ENCODE results near the gene SCN7A.

SCN7A gene

DNA sequence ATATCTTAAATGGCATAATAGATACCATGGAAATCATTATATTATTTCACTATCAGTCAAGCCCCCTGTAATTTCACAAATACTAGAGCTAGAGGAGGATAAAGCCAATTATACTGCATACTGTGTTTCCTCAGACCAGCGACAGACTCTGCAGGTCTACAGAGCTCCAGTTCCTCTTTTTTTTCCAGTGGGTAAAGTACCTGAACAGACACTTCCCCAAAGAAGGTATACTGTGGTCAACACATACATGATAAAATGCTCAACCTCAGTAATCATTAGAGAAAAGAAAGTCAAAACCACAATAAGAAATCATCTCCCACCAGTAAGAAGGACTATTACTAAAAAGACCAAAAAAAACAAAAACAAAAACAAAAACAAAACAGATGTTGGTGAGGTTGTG is 44.6 kb downstream of the SCN7A start:
- no peak overlapping the region for H3K4me3 ChIP-seq (ENCODE audit: insufficient read depth, low read length, poor library complexity, severe bottlenecking)
- no peaks in the 10 kb centered on the region for H3K36me3 ChIP-seq (ENCODE audit: low read length)
- no peaks in the 10 kb centered on the region for H4K20me1 ChIP-seq (ENCODE audit: low read depth, low read length)
- no peak overlapping the region for H3K27ac ChIP-seq (ENCODE audit: low read depth, low read length)
- H3K9me3 ChIP-seq (ENCODE audit: insufficient read depth, low read length): no peaks in the 10 kb centered on the region
- no peaks in the 10 kb centered on the region for H3K9me2 ChIP-seq (replicated peaks; ENCODE audit: insufficient read depth, low read length)
- H2AFZ ChIP-seq (ENCODE audit: low read depth, low read length, severe bottlenecking): no peak overlapping the region
- H3K4me2 ChIP-seq (ENCODE audit: low read depth, low read length, poor library complexity, severe bottlenecking): no peak overlapping the region
- TF ChIP-seq EZH2phosphoT487 (conservative IDR thresholded peaks at IDR 0.05; ENCODE audit: low read length) (no peak), CTCF (IDR thresholded peaks at IDR 0.05; ENCODE audit: insufficient read depth, low read length, poor library complexity, severe bottlenecking) (no peak)
- H3K79me2 ChIP-seq (ENCODE audit: insufficient read depth, low read length): no peaks in the 10 kb centered on the region
- H3K9ac ChIP-seq (ENCODE audit: low read length): no peak overlapping the region
- no peaks in the 10 kb centered on the region for H3F3A ChIP-seq (ENCODE audit: insufficient read depth)
- no peaks in the 10 kb centered on the region for H3K27me3 ChIP-seq (ENCODE audit: low read length)

DNA sequence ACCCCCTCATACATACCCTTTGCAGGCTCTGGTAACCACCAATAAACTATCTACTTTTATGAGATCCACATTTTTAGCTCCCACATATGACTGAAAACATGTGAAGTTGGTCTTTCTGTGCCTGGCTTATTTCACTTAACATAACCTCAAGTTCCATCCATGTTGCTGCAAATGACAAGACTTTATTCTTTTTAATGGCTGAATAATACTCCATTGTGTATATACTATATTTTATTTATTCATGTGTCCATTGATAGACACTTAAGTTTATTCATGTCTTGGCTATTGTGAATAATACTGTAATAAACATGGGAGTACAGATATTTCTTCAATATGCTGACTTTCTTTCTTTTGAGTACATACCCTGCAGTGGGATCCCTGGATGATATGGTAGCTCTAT is 45.9 kb downstream of the SCN7A start:
- H3F3A ChIP-seq (ENCODE audit: insufficient read depth): no peaks in the 10 kb centered on the region
- TF ChIP-seq CTCF (IDR thresholded peaks at IDR 0.05; ENCODE audit: insufficient read depth, low read length, poor library complexity, severe bottlenecking) (no peak), EZH2phosphoT487 (conservative IDR thresholded peaks at IDR 0.05; ENCODE audit: low read length) (no peak)
- no peaks in the 10 kb centered on the region for H3K9me2 ChIP-seq (replicated peaks; ENCODE audit: insufficient read depth, low read length)
- no peaks in the 10 kb centered on the region for H3K36me3 ChIP-seq (ENCODE audit: low read length)
- no peaks in the 10 kb centered on the region for H4K20me1 ChIP-seq (ENCODE audit: low read depth, low read length)
- no peaks in the 10 kb centered on the region for H3K9me3 ChIP-seq (ENCODE audit: insufficient read depth, low read length)
- no peaks in the 10 kb centered on the region for H3K79me2 ChIP-seq (ENCODE audit: insufficient read depth, low read length)
- H3K27me3 ChIP-seq (ENCODE audit: low read length): no peaks in the 10 kb centered on the region
- no peak overlapping the region for H3K4me3 ChIP-seq (ENCODE audit: insufficient read depth, low read length, poor library complexity, severe bottlenecking)
- no peak overlapping the region for H3K27ac ChIP-seq (ENCODE audit: low read depth, low read length)
- H2AFZ ChIP-seq (ENCODE audit: low read depth, low read length, severe bottlenecking): no peak overlapping the region
- no peak overlapping the region for H3K9ac ChIP-seq (ENCODE audit: low read length)
- H3K4me2 ChIP-seq (ENCODE audit: low read depth, low read length, poor library complexity, severe bottlenecking): no peak overlapping the region

DNA sequence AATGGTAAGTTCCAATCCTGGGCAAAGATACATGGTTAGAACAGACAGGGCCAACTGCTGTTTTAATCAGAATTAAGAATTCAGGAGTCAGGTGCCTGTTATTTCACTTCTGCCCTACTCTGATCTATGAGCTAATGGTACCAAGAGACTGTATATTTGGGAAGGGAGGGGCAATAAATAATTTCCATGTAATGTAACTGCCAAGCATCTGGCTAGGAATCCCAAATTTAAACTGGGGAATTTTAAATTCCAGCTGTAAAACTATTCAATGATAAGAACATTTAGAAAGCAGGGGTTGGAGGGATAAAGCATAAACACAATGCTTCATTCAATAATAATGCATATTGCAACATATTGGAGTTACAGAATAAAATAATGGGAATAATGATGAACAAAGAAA is 49.7 kb downstream of the SCN7A start:
- Histone ChIP-seq H3K27me3 (ENCODE audit: low read length) (no peaks in the 10 kb centered on the region), H3K4me3 (ENCODE audit: insufficient read depth, low read length, poor library complexity, severe bottlenecking) (no peak overlapping the region), H3K27ac (ENCODE audit: low read depth, low read length) (no peak overlapping the region), H3K36me3 (ENCODE audit: low read length) (no peaks in the 10 kb centered on the region), H3K9ac (ENCODE audit: low read length) (no peak overlapping the region), H3K79me2 (ENCODE audit: insufficient read depth, low read length) (no peaks in the 10 kb centered on the region), H3K9me3 (ENCODE audit: insufficient read depth, low read length) (no peaks in the 10 kb centered on the region), H4K20me1 (ENCODE audit: low read depth, low read length) (no peaks in the 10 kb centered on the region), H3F3A (ENCODE audit: insufficient read depth) (no peaks in the 10 kb centered on the region), H3K9me2 (replicated peaks; ENCODE audit: insufficient read depth, low read length) (no peaks in the 10 kb centered on the region), H3K4me2 (ENCODE audit: low read depth, low read length, poor library complexity, severe bottlenecking) (no peak overlapping the region), H2AFZ (ENCODE audit: low read depth, low read length, severe bottlenecking) (no peak overlapping the region)
- no peak for TF ChIP-seq CTCF (IDR thresholded peaks at IDR 0.05; ENCODE audit: insufficient read depth, low read length, poor library complexity, severe bottlenecking)
- TF ChIP-seq EZH2phosphoT487 (conservative IDR thresholded peaks at IDR 0.05; ENCODE audit: low read length): no peak

- Histone ChIP-seq H3K27me3 (ENCODE audit: low read length) (no peaks in the 10 kb centered on the region), H3K36me3 (ENCODE audit: low read length) (no peaks in the 10 kb centered on the region), H3K9me2 (replicated peaks; ENCODE audit: insufficient read depth, low read length) (no peaks in the 10 kb centered on the region), H3F3A (ENCODE audit: insufficient read depth) (no peaks in the 10 kb centered on the region), H3K4me2 (ENCODE audit: low read depth, low read length, poor library complexity, severe bottlenecking) (no peak overlapping the region), H3K4me3 (ENCODE audit: insufficient read depth, low read length, poor library complexity, severe bottlenecking) (no peak overlapping the region), H2AFZ (ENCODE audit: low read depth, low read length, severe bottlenecking) (no peak overlapping the region), H4K20me1 (ENCODE audit: low read depth, low read length) (no peaks in the 10 kb centered on the region), H3K9ac (ENCODE audit: low read length) (no peak overlapping the region), H3K79me2 (ENCODE audit: insufficient read depth, low read length) (no peaks in the 10 kb centered on the region), H3K27ac (ENCODE audit: low read depth, low read length) (no peak overlapping the region), H3K9me3 (ENCODE audit: insufficient read depth, low read length) (no peaks in the 10 kb centered on the region)
- no peak for TF ChIP-seq CTCF (IDR thresholded peaks at IDR 0.05; ENCODE audit: insufficient read depth, low read length, poor library complexity, severe bottlenecking)
- TF ChIP-seq EZH2phosphoT487 (conservative IDR thresholded peaks at IDR 0.05; ENCODE audit: low read length): no peak
Observed at GRCh38 chr2:166440313-166440712, 53.7 kb downstream of the SCN7A start.
